UCSD-AML1 (cell line): Measurements from ENCODE around the gene COMT.

Experiments
- DNase-seq: peaks from one replicate; lab custom pipeline; 2025; ENCODE audit not compliant: unreplicated experiment; lab: John Stamatoyannopoulos, UW

COMT gene

DNA sequence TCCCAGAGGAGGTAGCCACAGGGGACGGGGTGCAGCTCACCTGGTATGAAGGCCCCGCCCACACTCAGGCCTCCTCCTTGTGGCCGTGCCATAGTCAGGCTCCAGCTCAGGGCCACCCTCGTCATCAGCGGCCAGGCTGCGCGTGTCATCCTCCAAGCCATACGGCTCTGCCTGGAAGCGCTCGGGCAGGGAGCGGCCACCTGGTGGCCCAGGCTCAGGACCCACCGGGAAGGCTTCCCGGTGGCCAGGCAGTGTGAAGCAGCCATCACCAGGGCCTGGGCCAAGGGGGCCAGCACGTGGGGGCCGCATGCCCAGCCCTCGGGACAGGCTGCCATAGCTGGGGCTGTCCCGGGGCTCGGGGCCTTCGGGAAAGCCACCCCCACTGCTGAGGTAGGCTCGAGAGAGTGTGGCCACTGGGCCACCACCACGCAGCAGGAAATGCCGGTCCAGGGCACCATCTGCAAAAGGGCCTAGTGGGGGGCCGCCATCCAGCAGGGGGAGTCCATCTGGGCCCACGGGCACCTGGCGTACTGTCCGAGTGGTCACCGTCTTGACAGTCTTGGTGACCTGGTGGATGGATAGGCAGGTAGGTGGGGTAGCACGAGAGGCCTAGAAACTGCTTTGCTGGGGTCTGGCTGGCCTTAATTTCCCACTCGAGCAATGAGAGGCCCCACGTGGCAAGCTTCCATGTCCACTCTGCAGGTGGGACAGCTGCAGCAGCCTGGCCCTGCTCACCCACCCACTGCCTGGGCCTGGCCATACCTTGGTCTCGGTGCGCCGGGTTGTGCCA is 39.8 kb downstream of the COMT start:
- DNase-seq, result no peak

DNA sequence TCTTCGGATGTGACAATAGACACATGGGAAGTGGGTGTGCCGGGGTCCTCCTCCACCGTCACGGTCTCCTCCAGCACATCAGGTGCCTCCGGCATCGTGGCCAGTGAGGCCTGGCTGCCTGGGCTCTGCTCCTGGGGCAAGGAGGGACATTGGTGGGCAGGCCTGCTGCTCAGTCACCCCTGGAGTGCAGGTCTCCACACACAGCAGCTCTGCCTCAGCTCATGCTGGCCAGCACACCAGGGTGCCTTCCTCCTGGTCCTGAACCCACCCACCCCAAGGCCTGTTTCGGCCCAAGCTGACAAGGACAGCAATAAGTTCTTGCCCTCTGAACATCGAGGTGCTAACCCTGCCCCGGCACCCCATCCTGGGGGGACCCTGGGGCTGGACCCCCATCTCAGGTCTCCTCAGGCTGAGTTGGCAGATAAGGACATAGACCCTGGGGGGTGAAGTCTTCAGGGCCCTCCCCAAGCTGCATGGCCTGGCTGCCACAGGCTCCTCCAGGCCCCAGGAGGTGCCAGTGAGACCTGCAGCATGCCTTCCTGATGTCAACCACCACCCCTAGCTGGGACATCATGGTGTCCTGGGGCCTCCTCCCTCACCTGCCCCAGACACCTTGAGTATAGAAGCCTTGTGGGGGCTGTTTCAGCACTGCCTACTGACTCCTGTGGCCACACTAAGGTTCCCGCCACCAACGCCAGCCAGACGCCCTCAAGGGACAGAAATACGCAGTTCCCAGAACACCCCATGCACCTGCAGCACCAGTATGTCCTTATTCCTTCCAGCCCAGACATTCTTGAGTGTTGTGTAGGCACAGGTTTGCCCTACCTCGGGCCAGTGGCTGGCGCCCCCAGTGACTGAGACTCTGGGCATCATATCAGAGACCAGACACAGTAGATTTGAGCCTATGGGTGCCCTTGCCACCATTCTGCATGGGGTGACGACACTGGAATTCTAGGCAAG is 40.7 kb downstream of the COMT start:
- DNase-seq, result no peak

DNA sequence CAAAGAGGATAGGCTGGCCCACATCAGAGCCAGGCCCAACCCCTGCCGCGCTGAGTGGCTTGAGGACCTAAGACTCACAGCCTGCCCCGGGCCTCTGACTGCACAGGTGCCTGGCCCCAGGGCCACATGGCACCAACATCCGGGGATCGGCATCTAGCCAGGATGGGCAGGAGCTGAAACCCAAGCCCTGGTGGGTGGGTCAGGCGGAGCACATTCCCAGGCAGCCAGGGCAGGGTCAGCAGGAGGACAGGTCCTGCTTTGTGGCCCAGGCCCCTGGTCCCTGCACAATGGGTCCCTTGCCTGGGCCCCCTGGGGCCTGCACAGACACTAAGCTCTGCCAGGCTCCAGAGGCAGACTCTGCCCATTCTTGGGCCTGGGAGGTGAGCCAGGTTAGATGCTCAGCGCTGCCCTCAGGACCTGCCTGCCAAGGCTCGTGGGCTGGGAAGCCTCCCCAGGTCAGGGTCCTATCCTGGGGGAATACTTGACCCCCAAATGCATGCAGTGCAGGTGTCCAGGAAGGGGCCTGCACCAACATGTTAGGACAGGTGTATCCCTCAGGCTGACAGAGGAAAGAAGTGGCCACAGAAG is 41.5 kb downstream of the COMT start:
- DNase-seq, result no peak

DNA sequence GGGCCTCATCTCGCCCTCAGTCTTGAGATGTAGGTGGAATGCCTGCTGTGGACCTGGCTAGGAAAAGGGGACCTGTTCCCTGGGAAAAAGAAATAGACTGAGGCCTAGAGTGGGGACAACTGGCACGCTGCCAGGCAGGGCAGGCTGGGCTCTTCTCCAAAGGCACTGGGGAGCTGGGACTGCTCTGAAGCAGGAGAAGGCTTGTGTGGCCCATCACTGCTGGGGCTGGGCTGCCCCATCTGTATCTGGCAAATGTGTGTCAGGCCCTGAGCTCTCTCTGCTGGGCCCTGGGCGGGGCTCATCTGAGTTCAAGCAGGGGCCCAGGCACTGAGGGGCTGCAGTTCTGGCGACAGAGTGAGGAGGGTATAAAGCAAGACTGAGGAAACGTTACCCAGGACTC is 42.2 kb downstream of the COMT start:
- DNase-seq, result no peak

DNA sequence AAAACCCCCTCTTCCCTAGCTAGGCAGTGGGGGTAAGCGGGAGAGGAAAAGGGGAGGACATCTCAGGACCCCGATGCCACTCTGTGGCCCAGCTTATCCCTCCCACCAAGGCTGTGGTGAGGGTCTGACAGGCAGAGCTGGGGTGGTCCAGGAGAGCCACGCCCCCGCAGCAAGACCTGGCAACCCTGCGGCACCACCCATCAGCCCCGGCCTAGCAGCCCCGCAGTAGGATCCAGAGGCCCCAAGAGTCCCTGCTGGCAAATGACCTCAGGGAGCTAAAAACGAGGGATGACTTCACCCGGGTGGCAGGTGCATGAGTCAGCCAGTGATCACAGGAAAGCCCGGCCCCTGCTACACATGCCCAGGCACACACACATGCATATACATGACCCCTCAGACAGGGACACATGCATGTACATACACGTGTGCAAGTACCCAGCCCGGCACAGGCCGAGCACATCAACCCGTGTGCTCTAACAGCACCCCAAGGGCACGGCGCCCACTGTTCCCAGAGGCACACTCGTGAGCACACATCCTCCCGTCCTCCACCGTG is 42.7 kb downstream of the COMT start:
- no peak for DNase-seq

DNA sequence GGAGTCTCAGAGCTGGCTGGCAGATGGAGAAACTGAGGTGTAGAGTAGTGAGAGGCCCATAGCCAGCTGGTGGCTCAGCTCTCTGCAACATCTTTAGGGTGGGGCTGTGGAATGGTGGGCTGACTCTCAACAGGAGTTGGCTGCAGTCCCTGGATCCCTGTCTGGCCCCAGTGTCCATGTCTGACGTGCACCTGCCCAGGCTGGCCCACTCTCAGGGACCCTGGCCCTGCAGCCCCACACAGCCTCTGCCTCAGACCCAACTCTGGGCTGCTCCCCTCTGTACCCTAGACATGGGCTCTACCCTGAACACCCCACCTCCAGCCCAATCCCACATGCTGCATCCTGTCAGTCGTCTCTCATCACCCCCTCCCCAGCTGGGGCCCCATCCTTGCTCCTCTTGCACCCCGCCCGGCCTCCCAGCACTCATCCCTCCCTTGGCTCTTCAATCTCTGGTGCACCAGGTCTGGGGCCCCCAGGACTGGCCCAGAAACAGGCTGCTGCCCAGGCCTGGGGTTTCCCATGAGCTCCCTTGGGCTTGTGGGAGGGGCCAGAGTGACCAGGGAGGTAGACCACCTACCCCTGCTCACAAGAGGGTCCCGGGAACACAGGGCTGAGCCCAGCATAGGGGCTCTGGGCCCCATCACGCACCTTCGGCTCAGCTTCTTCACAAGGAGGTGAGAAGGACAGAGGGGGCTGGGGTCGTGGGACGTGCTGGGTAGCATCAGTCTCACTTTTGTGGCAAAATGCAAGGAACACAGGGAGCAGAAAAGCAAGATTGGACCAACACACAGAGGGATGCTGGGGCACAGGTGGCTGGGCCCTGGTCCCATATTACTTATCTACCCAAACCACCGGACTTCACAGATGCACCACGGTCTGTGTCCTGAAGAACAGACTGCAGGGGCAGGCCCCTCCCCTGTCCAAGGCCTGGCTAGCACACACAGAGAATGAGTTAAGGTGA is 43.6 kb downstream of the COMT start:
- DNase-seq, result no peak

DNA sequence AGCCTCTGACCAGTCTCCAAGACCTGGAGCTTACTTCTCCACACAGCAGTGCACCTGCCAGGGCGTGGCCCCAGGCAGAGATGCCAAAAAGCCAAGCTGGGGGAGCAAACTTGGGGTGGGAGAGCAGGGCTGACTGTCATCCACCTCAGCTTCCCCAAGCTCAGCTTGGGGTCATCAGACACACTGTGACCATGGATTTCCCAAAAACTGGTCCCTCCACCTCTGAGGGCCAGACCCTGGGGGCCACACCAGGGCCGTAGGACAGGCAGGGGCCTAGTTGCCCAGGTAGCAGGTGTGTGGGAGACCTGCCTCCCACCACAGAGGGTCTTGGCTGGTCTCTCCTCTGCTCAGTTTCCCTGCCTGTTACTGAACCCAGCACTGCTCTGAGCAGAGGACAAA is 44.4 kb downstream of the COMT start:
- no peak for DNase-seq

DNA sequence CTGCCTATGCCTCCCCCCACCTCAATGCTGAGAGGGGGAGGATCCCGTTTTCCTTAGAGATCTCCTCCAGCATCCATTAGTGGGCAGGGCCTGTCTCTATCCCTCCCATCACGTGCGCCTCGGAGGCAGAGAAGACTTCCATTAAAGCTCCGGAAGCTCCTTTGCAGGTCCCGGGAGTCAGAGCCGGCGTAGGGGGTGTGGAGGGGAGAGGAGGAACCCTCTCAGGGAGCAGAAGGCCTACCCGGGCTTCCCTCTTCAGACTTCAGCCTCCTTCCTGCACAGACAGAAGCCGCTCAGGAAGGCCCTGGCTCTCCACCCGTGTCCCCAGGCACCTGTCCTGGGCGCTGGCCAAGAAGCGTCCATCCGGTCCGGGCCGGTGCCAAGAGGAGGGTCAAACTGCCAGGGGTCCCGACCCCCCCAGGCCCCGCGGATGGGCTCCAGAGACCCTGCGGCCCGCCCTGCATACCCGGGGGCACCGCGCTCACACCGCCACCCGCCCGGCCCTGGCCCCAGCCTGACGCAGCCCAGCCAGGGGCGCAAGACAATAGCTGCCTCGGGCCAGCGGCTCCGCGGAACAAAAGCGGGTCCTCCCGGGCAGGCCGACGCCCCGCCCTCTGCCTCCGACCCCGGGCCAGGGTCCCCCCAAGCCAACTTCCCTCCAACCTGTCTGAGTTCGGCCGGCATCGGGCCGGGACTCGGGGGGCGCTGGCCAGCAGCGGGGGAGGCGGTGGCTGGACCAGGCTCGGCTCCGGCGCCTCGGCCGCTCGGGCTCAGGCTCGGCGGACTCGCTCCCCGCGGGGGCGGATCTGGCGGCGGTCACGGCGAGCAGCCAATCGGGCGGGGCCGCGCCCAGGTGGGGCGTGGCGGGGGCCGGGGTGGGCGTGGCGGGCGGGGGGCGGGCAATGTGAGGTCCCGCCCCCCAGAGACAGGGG is 45.1 kb downstream of the COMT start:
- peak; percentile 71 for DNase-seq

DNA sequence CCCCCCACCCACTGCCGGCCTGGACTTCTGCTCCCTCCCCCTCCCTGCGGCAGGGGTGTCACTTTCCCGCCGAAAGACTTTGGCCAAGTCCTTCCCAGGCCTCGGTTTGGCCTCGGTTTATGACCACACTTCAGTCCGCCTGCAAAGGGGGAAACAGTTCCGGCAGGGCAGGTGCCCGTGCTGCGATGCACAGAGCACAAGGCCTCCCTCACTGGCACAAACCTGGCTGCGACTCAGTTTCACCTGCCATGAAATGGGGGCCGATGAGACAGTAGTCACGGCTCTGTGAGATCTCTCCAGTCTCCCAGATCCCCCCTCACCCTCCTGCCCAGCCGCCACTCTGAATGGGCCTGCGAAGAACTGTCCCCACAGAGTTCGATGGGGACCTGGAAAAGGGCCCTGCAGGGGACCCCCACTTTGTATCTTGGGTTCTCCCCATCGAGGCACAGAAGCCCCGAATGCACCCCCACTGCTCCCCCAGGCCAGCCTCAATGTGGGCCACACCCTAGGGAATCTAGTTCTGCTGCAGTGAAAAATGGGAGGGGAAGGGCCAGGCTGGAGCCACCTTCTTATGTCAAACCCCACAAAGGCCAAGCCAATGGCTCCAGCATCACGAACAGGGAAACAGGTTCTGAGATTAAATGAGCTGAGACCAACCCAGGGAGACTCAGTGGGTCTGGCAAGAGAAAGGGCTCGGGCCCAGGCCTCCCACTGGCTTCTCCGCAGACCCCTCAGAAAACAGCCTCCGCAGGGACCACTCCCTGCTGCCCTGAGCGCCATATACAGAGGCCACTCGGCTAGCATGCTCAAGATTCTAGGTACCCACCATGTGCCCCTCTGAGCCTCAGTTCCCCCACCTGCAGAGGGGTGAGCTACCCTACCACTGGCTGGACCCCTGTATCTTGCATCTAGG is 46.1 kb downstream of the COMT start:
- DNase-seq, result no peak

DNA sequence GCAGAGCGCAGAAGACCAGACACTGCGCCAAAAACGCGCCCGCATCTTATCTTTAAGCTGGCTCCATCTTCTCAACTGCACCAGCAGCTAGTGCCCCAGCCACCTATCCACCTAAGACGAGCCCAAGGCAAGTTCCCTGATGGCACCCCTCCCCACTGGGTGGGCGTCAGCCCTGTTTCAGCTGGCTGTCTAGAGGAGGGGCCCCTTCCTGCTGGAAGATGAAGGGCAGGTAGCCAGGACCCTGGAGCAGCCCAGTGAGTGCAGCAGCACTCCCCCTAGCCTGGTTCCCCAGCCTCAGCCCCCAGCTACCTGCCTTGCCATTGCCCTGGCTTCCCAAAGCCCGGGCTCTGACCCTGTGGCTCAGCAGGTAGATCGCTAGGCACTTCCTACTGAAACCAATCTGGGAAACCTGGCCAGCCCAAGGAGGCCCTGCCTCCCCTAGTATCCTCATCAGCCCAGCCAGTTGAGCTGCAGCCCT is 46.8 kb downstream of the COMT start:
- no peak for DNase-seq

DNA sequence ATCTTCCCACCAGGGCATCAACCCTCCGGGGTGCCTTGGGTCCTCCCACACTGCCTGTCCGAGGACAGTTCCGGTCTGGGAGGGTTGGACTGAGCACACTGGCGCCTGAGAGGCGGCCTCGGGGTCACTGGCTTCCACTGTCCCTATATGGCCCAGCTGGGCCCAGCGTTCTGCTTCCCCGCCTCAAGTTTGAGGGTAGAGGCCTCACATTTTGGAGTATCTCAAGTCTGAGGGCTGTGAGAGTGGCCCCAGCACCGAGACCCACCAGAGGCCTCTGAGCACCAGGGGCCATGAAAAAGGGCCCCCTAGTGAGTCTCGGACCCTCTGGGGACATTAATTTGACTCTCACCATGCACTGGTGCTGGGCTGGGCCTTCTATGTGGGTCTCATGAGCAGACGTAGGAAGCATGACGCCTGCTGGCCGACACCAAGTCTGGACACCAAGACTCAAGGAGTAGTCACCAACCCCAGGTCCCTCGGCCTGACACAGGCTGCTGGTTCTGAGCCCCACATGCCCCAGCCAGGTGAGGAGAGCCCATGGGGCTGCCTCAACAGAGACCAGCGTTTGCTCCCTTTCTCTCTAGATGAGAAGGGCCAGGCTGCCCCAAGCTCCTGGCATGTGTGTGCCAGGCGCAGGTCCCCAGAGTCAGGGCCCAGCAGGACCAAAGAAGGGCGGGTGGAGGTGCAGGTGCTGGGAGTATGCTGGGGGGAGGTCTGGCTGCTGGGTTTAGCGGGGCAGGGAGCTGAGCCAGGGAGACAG is 47.6 kb downstream of the COMT start:
- no peak for DNase-seq

DNA sequence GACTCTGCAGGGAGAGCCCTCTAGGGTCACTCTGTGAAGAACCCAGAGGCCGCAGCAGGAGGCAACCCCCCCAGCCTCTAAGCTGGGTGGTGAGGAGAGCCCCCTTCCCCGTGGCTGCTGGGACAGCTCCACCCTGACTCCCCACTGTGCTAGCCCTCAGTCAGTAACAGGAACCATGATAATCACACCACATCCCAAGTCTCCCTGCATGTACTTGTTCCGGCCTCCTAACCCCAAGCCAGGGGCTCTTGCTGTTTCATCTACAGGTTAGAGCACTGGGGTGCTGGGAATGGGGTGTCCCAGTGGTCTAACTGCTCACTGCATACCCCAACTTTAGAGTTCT is 48.1 kb downstream of the COMT start:
- DNase-seq, result no peak

DNA sequence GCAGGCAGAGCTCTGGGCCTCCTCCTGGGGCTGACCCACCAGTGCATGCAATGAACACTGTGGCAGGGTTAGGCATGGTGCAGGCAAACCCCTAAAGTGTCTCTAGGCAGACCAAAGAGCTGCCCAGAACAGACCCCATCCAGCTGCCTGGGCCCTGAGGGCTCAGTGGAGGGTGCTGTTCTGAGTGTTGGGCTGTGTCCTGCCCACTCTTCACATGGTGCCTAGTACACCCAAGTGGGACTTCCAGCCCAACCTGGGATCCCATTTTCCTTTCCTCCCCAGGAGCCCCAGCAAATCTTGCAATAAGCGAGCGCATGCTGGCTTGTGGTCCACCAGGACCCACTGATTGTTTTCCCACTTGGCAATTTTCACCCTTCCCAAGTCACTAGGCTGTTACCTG is 48.6 kb downstream of the COMT start:
- DNase-seq, result no peak

DNA sequence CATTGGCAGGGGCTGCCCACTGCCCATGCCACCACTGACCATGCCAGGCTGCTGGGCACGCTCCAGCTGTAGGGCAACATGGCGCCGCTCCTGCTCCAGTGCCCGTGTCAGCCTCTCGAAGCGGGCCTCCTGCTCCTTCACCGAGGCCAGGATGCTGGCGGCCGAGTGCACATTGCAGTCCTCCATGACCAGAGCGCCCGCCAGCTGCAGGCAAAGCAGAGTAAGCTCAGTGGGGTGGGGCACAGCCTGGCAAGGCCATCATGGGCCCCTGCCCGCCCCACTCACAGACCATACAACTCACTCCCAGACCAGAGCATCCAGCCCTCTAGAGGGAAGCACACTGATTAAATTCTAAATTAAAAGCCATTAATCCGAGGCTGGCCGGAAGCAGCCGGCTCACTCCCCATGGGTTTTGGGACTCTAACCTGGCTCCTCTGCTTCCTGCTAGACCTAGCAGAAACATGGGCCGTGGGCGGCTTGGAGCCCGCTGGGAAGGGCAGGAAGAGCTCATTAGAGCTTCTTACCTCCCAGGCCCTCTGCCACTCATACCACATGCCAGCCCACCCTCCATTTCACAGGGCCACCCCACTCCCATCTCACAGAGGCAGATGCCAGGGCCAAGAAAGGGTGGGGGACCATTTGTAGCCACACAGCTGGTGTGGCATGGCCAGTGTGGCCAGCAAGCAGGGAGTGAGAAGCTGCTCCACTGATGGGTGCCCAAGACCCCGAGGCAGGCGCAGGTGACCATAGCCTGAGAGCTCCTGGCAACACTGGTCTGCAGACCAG is 49.2 kb downstream of the COMT start:
- no peak for DNase-seq

DNA sequence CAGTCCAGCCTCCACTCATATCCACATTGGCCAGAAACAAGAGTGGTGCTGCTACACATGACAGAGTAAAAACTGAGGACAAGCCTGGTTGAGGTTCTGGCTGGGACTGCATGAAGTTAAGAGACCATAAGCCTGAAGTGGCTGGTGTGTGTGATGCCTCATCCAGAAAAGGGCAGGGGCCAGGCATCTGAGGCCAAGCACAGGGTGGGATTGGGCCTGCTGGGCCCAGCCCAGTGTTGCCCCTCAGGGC is 49.7 kb downstream of the COMT start:
- no peak for DNase-seq

DNA sequence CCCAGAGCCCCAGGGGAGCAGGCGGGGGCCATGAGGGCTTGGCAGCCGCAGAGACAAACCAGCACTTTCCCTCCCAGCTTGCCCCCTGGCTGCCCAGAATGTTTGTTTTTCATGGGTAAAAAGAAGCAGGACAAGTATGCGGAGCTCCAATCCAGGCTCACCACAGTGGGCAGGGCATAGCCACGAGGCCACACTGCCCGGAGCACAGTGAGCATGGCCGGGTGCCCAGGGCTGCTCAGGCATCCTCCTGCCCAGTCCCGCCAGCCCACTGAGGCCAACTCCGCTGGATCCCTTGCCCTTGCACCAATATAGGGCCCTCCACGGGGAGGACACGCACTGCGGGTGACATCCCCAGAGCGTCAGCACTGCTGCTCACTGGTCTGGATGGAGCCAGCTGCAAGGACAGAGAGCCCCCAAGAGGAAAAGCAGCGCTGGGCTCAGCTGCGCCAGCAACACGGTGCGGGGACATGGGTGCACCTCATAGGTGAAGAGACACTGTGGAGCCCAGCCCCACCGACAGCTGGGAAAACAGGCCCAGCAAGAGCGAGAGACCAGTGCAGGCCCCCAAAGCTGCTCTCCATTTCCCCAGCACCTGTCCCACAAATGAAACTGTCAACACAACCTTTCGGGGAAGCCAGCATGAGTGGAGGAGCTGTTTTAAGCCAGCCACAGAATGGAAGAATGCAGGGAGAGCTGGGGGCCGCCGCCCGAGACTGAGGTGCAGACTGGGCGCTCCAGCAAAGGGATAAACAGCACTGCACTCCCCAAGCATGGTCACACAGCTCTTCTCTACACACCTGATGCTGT is 50.3 kb downstream of the COMT start:
- DNase-seq, result no peak
